DND-41 (cell line): ENCODE results near the gene OSBPL3.

Experiments used
- ATAC-seq: fragments of 200-7000 bp; cut with Tn5 transposase; 3 replicates; pipeline ENCODE4 v1.9.1; 2021; ENCODE audit warnings: low read depth; ENCODE audit not compliant: insufficient read depth
- DNase-seq: peaks from one replicate; pipeline ENCODE4 v3.0.0-alpha.2; 2020
- H2AFZ ChIP-seq: 2 replicates; pipeline ENCODE4 v1.6.0; 2012; ENCODE audit warnings: low read depth, low read length
- H3K27ac ChIP-seq: 2 replicates; pipeline ENCODE4 v1.5.1; 2012; ENCODE audit warnings: low read length, inconsistent platforms
- H3K27me3 ChIP-seq: fragments of 200-600 bp; sonication (generic); 2 replicates; pipeline ENCODE4 v1.6.0; 2012; ENCODE audit warnings: low read length, mild to moderate bottlenecking, inconsistent platforms; ENCODE audit not compliant: insufficient read depth, poor library complexity
- H3K36me3 ChIP-seq: 2 replicates; pipeline ENCODE4 v1.5.1; 2012; ENCODE audit warnings: low read length, inconsistent platforms; ENCODE audit not compliant: insufficient read depth
- H3K4me1 ChIP-seq: 2 replicates; pipeline ENCODE4 v1.5.1; 2012; ENCODE audit warnings: mild to moderate bottlenecking, low read length; ENCODE audit not compliant: insufficient read depth
- H3K4me2 ChIP-seq: 2 replicates; pipeline ENCODE4 v1.6.0; 2012; ENCODE audit warnings: mild to moderate bottlenecking, moderate library complexity, low read length, inconsistent platforms; ENCODE audit not compliant: insufficient read depth
- H3K4me3 ChIP-seq, 2 experiments: fragments of 200-600 bp in 1 of 2; shearing (Covaris generic) in 1 of 2; 2 replicates each; pipeline ENCODE4 v1.5.1; 2012 to 2016; ENCODE audit warnings: inconsistent platforms in 2 of 2, low read length in 2 of 2, mild to moderate bottlenecking in 2 of 2, low read depth in 1 of 2, moderate library complexity in 1 of 2
- H3K79me2 ChIP-seq: 2 replicates; pipeline ENCODE4 v1.6.0; 2012; ENCODE audit warnings: low read length, inconsistent platforms; ENCODE audit not compliant: insufficient read depth
- H3K9ac ChIP-seq: 2 replicates; pipeline ENCODE4 v1.6.0; 2012; ENCODE audit warnings: low read depth, mild to moderate bottlenecking, inconsistent platforms, low read length, moderate library complexity
- H3K9me3 ChIP-seq: 2 replicates; pipeline ENCODE4 v1.5.1; 2012; ENCODE audit warnings: low read length, moderate library complexity, mild to moderate bottlenecking, inconsistent platforms; ENCODE audit not compliant: insufficient read depth, severe bottlenecking
- H4K20me1 ChIP-seq: 2 replicates; pipeline ENCODE4 v1.6.0; 2012; ENCODE audit warnings: low read length; ENCODE audit not compliant: insufficient read depth
- EZH2 ChIP-seq: IDR thresholded peaks from 3 replicates; pipeline ENCODE4 v1.6.1; 2012; ENCODE audit warnings: borderline replicate concordance, low read depth, mild to moderate bottlenecking, moderate library complexity, low read length, inconsistent platforms; ENCODE audit not compliant: severe bottlenecking
- TF ChIP-seq, protein P1 (sequence below): IDR thresholded peaks from 2 replicates; pipeline ENCODE4 v1.5.1; 2012; ENCODE audit warnings: borderline replicate concordance, low read length, moderate library complexity, mild to moderate bottlenecking; ENCODE audit not compliant: poor library complexity, severe bottlenecking; ENCODE audit errors: extremely low read depth

Gene OSBPL3

DNA sequence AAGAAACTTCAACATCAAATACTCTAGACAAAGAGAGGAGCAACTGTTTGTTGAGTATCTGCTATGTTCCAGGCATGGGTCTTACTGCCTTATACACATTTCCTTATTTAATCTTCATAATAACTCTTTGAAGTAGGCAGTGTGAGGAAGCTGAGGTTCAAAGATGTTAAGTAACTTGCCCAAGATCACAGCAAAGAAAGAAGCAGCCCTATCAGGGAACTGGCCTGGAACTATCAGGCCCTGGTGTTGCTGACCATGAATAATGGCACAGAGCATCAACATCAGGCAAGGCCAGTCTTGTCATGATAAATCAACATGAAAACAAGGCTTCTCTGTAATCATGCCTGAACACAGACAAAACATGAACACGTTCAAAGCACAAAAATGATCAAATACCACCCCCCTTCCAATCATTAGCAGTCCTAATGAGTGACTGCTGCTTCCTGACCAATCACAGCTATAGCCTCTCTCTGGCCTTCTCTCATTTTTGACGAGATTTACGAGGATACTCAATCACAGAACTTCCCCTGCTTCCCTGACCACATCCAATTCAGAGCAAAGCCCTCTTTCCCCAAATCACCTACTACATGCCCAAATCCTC is 225.0 kb downstream of the OSBPL3 start:
- Histone ChIP-seq H3K4me1 (peaks cover 7% of the 10 kb centered on the region; the same call in 1 of the 2 replicates), H3K4me2 (no peak overlapping the region), H2AFZ (no peak overlapping the region), H3K9me3 (no peaks in the 10 kb centered on the region), H3K27ac (no peak overlapping the region), H3K9ac (no peak overlapping the region), H3K27me3 (peaks cover 20% of the 10 kb centered on the region), H4K20me1 (no peaks in the 10 kb centered on the region), H3K4me3 (no peak overlapping the region), H3K79me2 (no peaks in the 10 kb centered on the region), H3K36me3 (no peaks in the 10 kb centered on the region)
- DNase-seq (no peak), ATAC-seq (no peak)
- TF ChIP-seq, protein P1, sequence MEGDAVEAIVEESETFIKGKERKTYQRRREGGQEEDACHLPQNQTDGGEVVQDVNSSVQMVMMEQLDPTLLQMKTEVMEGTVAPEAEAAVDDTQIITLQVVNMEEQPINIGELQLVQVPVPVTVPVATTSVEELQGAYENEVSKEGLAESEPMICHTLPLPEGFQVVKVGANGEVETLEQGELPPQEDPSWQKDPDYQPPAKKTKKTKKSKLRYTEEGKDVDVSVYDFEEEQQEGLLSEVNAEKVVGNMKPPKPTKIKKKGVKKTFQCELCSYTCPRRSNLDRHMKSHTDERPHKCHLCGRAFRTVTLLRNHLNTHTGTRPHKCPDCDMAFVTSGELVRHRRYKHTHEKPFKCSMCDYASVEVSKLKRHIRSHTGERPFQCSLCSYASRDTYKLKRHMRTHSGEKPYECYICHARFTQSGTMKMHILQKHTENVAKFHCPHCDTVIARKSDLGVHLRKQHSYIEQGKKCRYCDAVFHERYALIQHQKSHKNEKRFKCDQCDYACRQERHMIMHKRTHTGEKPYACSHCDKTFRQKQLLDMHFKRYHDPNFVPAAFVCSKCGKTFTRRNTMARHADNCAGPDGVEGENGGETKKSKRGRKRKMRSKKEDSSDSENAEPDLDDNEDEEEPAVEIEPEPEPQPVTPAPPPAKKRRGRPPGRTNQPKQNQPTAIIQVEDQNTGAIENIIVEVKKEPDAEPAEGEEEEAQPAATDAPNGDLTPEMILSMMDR, result no peak
- TF ChIP-seq EZH2, result no peak

DNA sequence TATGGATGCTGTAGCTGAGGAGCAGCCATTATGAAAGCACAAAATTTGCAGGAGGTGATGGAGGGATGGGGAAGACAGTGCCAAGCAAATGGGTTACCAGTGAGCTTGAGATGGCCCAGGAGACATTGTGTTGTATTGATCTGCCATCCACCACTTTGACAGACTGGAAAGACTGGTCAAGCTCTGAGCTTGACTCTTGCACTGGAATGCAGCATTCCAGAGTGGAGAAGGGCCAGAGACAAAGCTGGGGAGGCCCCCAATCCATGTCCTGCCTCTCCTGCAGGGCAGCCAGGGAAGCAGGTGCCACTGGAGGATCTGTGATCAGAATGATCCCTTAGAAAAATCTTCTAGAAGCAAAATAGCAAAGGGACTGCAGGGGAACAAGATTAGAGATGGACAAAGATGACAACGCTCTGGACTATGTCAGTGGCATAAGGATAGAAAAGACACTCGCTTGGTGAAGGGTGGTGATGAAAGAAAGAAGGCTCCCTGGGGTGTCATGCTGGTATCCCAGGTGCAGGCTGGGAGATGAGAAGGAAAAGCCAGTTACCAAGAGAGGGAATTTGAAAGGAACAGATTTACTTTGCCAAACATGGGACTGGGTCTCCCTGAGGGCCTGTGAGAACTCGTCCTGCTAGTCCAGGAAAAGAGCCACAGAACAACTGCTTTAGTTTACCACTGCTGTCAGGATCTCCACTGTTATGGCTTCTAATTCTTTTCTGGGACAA is 227.7 kb downstream of the OSBPL3 start:
- Histone ChIP-seq H3K27me3 (peaks cover 14% of the 10 kb centered on the region), H3K79me2 (no peaks in the 10 kb centered on the region), H3K9me3 (no peaks in the 10 kb centered on the region), H3K9ac (no peak overlapping the region), H3K4me3 (no peak overlapping the region), H3K27ac (no peak overlapping the region), H3K4me2 (no peak overlapping the region), H2AFZ (no peak overlapping the region), H3K36me3 (no peaks in the 10 kb centered on the region), H3K4me1 (peaks cover 7% of the 10 kb centered on the region; the same call in 1 of the 2 replicates), H4K20me1 (no peaks in the 10 kb centered on the region)
- ATAC-seq (no peak), DNase-seq (no peak)
- TF ChIP-seq EZH2, result no peak
- TF ChIP-seq, protein P1, result no peak

DNA sequence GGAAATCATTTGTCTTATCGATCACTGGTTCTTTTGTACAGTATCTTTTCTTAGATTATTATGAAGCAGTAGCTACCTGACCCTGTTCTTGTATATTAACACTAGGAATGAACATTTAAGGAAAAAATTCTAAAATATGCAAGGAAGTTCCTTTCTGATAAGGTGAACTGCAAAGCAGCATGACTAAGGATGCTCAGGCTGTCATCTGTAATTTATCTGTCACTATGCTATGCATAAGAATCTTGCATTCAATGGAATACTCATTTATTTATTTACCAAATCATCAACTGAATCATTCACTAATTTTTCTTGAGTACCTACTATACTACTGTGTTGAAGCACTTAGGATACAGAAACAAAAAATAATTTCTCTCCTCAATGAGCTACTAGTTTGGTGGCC is 228.5 kb downstream of the OSBPL3 start:
- no peak for TF ChIP-seq EZH2
- TF ChIP-seq, protein P1, result no peak
- no peaks in the 10 kb centered on the region for H4K20me1 ChIP-seq
- H3K79me2 ChIP-seq, result no peaks in the 10 kb centered on the region
- no peaks in the 10 kb centered on the region for H3K36me3 ChIP-seq
- 0 out of 2 replicates have a peak, but pooled peaks cover under 1% of the 10 kb centered on the region for H3K4me1 ChIP-seq
- peaks cover 7% of the 10 kb centered on the region for H3K27me3 ChIP-seq
- DNase-seq (no peak), ATAC-seq (no peak)
- H3K9ac ChIP-seq, result no peak overlapping the region
- H3K4me2 ChIP-seq, result no peak overlapping the region
- H3K4me3 ChIP-seq, result no peak overlapping the region
- H3K27ac ChIP-seq, result no peak overlapping the region
- no peaks in the 10 kb centered on the region for H3K9me3 ChIP-seq
- no peak overlapping the region for H2AFZ ChIP-seq
